ENCODE results near the gene TTC38.

- TF ChIP-seq POLR2AphosphoS5 (IDR thresholded peaks at IDR 0.05), result no peak
- TF ChIP-seq CTCF (IDR thresholded peaks at IDR 0.05), result no peak
These were observed 55.4 kb downstream of the TTC38 start for GRCh38 chr22:46323162-46323561.
